Measurements from ENCODE around the gene EDARADD.

The EDARADD gene

GRCh38 chr1:236400061-236400603 lies 6.0 kb downstream of the EDARADD start:
- no peaks in the 10 kb centered on the region for H3K9me3 ChIP-seq
- peaks cover 0 to 10% (median 10%) of the 10 kb centered on the region in 4 donors for H3K4me1 ChIP-seq
- no peak for DNase-seq
- intact Hi-C loops (cut with DNase I; ENCODE audit: low total_unique reads), result no loop called here
- H3K27me3 ChIP-seq, result peaks cover 0 to 35% of the 10 kb centered on the region in 2 donors
- no peaks in the 10 kb centered on the region for H3K36me3 ChIP-seq
- no peak overlapping the region for H3K27ac ChIP-seq
- H3K4me3 ChIP-seq, result no peak overlapping the region
- TF ChIP-seq CTCF (IDR thresholded peaks at IDR 0.05), result no peak

GRCh38 chr1:236401698-236402097 lies 7.6 kb downstream of the EDARADD start:
- Histone ChIP-seq H3K27me3 (peaks cover 0 to 21% of the 10 kb centered on the region in 2 donors), H3K4me1 (no peaks in the 10 kb centered on the region), H3K9me3 (no peaks in the 10 kb centered on the region), H3K27ac (no peak overlapping the region), H3K36me3 (no peaks in the 10 kb centered on the region), H3K4me3 (no peak overlapping the region)
- TF ChIP-seq CTCF (IDR thresholded peaks at IDR 0.05), result no peak
- DNase-seq, result no peak
- intact Hi-C loops (cut with DNase I; ENCODE audit: low total_unique reads), result no loop called here

- no peaks in the 10 kb centered on the region for H3K36me3 ChIP-seq
- TF ChIP-seq CTCF (IDR thresholded peaks at IDR 0.05), result no peak
- H3K9me3 ChIP-seq, result no peaks in the 10 kb centered on the region
- intact Hi-C loops (cut with DNase I; ENCODE audit: low total_unique reads), result no loop called here
- H3K4me1 ChIP-seq, result no peaks in the 10 kb centered on the region
- peaks cover 0 to 4% of the 10 kb centered on the region in 2 donors for H3K27me3 ChIP-seq
- DNase-seq, result no peak
- no peak overlapping the region for H3K4me3 ChIP-seq
- no peak overlapping the region for H3K27ac ChIP-seq
Measured at GRCh38 chr1:236403905-236404696, 10.0 kb downstream of the EDARADD start.

GRCh38 chr1:236407059-236407458 lies 13.0 kb downstream of the EDARADD start:
- intact Hi-C loops (cut with DNase I; ENCODE audit: low total_unique reads), result no loop called here
- TF ChIP-seq CTCF (IDR thresholded peaks at IDR 0.05), result no peak
- peaks cover 0 to 3% of the 10 kb centered on the region in 2 donors for H3K27me3 ChIP-seq
- H3K27ac ChIP-seq, result no peak overlapping the region
- no peaks in the 10 kb centered on the region for H3K9me3 ChIP-seq
- H3K4me3 ChIP-seq, result no peak overlapping the region
- no peak for DNase-seq
- H3K4me1 ChIP-seq, result no peaks in the 10 kb centered on the region
- no peaks in the 10 kb centered on the region for H3K36me3 ChIP-seq

- Histone ChIP-seq H3K9me3 (no peaks in the 10 kb centered on the region), H3K36me3 (no peaks in the 10 kb centered on the region), H3K27me3 (peaks cover 0 to 3% of the 10 kb centered on the region in 2 donors), H3K27ac (no peak overlapping the region), H3K4me3 (no peak overlapping the region), H3K4me1 (no peaks in the 10 kb centered on the region)
- no peak for TF ChIP-seq CTCF (IDR thresholded peaks at IDR 0.05)
- DNase-seq, result no peak
- intact Hi-C loops (cut with DNase I; ENCODE audit: low total_unique reads), result no loop called here
Measured at GRCh38 chr1:236413688-236414087, 19.6 kb downstream of the EDARADD start.

Measured in tibial artery (tissue), 4 donors.